ENCODE measurements around the gene CRISP1.

GRCh38 chr6:49855221-49855620 is 11.1 kb downstream of the CRISP1 start:
- TF ChIP-seq CTCF (optimal IDR thresholded peaks at IDR 0.05 in 1 of 3, IDR thresholded peaks at IDR 0.05 in 1 of 3, conservative IDR thresholded peaks at IDR 0.05 in 1 of 3; ENCODE audit: extremely low read depth in 1 of 3, insufficient read depth in 2 of 3, low read length in 3 of 3) (no peak), EZH2 (IDR thresholded peaks at IDR 0.05; ENCODE audit: low read length) (no peak)
